ENCODE measurements around the gene GAB3.
"Not testable (repeated sequence)": the region's sequence is repeated elsewhere in the genome, so short reads cannot be mapped to it uniquely, and the experiment has no call there.

DNA sequence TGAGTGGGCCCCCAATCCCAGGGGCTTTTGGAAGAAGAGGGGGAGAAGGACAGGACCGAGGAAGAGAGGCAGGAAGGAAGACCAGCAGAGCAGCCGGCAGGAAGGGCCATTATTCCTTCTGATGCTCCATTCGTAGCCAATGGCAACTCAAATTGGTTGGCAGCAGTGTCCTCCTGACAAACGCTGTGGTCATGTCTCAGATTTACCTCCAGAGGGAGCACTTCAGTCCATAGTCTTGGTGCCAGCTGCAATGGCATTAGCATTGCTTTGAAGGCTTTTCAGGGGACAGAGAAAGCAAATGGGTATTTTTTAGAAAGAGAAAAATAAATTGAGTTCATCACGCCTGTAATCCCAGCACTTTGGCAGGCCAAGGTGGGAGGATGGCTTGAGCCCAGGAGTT lies 121.9 kb downstream of the GAB3 start:
- TF ChIP-seq, protein P1, sequence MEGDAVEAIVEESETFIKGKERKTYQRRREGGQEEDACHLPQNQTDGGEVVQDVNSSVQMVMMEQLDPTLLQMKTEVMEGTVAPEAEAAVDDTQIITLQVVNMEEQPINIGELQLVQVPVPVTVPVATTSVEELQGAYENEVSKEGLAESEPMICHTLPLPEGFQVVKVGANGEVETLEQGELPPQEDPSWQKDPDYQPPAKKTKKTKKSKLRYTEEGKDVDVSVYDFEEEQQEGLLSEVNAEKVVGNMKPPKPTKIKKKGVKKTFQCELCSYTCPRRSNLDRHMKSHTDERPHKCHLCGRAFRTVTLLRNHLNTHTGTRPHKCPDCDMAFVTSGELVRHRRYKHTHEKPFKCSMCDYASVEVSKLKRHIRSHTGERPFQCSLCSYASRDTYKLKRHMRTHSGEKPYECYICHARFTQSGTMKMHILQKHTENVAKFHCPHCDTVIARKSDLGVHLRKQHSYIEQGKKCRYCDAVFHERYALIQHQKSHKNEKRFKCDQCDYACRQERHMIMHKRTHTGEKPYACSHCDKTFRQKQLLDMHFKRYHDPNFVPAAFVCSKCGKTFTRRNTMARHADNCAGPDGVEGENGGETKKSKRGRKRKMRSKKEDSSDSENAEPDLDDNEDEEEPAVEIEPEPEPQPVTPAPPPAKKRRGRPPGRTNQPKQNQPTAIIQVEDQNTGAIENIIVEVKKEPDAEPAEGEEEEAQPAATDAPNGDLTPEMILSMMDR (IDR thresholded peaks at IDR 0.05): not testable (repeated sequence)
- TF ChIP-seq POLR2AphosphoS5, POLR2A (IDR thresholded peaks at IDR 0.05): not testable (repeated sequence)

Data from sigmoid colon (tissue), 4 donors.